Measurements from ENCODE around the gene STT3B.

GRCh38 chr3:31667582-31667981 is 134.9 kb downstream of the STT3B start:
- TF ChIP-seq EZH2 (IDR thresholded peaks at IDR 0.05) (no peak), POLR2AphosphoS5 (IDR thresholded peaks at IDR 0.05; ENCODE audit: borderline replicate concordance, low read depth, low read length) (no peak), FOXP2 (optimal IDR thresholded peaks at IDR 0.05; ENCODE audit: control extremely low read depth, extremely low read length, insufficient read depth) (no peak)
